Endothelial cell of umbilical vein (primary cell): ENCODE measurements around the gene LGALS1.

ENCODE experiments used
- EZH2 ChIP-seq: IDR thresholded peaks from 2 replicates; pipeline ENCODE4 v1.6.1; 2012; ENCODE audit warnings: borderline replicate concordance, low read depth, mild to moderate bottlenecking, moderate library complexity, low read length, inconsistent platforms; ENCODE audit not compliant: severe bottlenecking
- GATA2 ChIP-seq: IDR thresholded peaks from 2 replicates; pipeline ENCODE4 v1.7.0; 2011; ENCODE audit warnings: low read depth, mild to moderate bottlenecking, moderate library complexity, mixed read lengths, low read length; ENCODE audit not compliant: insufficient read length, insufficient read depth
- POLR2A ChIP-seq: IDR thresholded peaks from 2 replicates; pipeline ENCODE4 v1.6.1; 2012; ENCODE audit warnings: low read depth, mild to moderate bottlenecking, control low read depth, low read length
- POLR2AphosphoS5 ChIP-seq: IDR thresholded peaks from 2 replicates; pipeline ENCODE4 v1.6.1; 2012; ENCODE audit warnings: low read depth, mild to moderate bottlenecking, control low read depth, low read length, moderate library complexity; ENCODE audit not compliant: insufficient read depth
- TF ChIP-seq, protein P1 (sequence below), 2 donors: IDR thresholded peaks; 1 replicate in 1 of 2; 2 replicates in 1 of 2; pipeline ENCODE4 v1.5.1; 2011; ENCODE audit warnings: low read length in 2 of 2, mild to moderate bottlenecking in 2 of 2, moderate library complexity in 2 of 2, control low read depth in 1 of 2, inconsistent platforms in 1 of 2, low read depth in 1 of 2; ENCODE audit not compliant: insufficient read depth in 1 of 2; ENCODE audit errors: extremely low read depth in 1 of 2

DNA sequence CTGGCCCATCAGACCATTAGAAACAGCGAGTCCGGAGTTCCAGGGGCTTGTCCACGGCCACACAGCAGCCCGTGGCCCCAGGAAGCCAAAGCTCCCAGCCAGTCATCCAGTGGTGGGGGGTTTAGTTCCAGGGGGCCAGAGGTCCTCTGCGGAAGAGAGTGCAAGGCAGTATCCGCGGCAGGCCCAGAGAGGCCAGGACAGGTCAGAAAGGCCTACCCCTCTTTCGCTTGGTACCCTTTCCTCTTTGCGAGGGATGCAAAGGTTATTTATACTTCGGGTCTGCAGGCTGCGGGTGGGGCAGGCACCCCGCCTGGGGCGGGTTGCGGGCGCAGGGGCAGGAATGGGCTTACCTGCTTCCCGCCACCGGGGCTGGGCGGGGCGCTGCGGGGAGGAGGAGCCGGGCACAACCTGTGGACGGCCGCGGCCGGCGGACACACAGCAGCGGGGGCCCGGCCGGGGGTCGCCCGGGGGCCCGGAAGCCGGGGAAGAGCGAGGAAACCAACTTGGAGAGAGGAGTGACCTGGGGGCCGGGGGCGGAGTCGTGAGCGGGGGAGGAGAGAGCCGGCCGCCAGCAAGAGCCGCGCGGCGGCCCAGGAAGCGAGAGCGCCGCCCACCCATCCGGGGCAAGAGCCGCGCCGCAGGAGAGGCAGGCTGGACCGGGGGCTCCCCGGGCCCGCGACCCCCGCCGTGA lies 36.2 kb upstream of the LGALS1 start, which contains the start of gene SH3BP1:
- no peak for TF ChIP-seq POLR2AphosphoS5
- TF ChIP-seq, protein P1, sequence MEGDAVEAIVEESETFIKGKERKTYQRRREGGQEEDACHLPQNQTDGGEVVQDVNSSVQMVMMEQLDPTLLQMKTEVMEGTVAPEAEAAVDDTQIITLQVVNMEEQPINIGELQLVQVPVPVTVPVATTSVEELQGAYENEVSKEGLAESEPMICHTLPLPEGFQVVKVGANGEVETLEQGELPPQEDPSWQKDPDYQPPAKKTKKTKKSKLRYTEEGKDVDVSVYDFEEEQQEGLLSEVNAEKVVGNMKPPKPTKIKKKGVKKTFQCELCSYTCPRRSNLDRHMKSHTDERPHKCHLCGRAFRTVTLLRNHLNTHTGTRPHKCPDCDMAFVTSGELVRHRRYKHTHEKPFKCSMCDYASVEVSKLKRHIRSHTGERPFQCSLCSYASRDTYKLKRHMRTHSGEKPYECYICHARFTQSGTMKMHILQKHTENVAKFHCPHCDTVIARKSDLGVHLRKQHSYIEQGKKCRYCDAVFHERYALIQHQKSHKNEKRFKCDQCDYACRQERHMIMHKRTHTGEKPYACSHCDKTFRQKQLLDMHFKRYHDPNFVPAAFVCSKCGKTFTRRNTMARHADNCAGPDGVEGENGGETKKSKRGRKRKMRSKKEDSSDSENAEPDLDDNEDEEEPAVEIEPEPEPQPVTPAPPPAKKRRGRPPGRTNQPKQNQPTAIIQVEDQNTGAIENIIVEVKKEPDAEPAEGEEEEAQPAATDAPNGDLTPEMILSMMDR (IDR thresholded peaks at IDR 0.05; ENCODE audit: extremely low read depth in 1 of 2, insufficient read depth in 1 of 2, low read depth in 1 of 2, low read length in 2 of 2), result no peak
- no peak for TF ChIP-seq POLR2A
- TF ChIP-seq EZH2, result no peak
- TF ChIP-seq GATA2, result no peak
